ENCODE measurements around the gene BNC2. TPM values are rescaled to one million over a fixed set of nuclear protein-coding genes. Genes with fewer than 3 reads are reported as not detected.

BNC2 gene
- total RNA-seq, 2 experiments from 2014 or later, result not detected

- no peaks in the 10 kb centered on the region for H3K9me3 ChIP-seq (ENCODE audit: low read length)
- H2AFZ ChIP-seq (ENCODE audit: low read length), result no peak overlapping the region
- ChIA-PET POLR2A (no interaction called here), CTCF (ENCODE audit: unreplicated experiment) (no interaction called here)
- no peaks in the 10 kb centered on the region for H3K4me1 ChIP-seq (ENCODE audit: insufficient read depth, low read length, poor library complexity, severe bottlenecking)
- no peak overlapping the region for H3K4me3 ChIP-seq (ENCODE audit: low read depth, low read length, poor library complexity, severe bottlenecking)
- no peaks in the 10 kb centered on the region for H3K9me2 ChIP-seq (ENCODE audit: insufficient read depth, low read length)
- no peak overlapping the region for H3K27ac ChIP-seq (ENCODE audit: low read depth, low read length, poor library complexity, severe bottlenecking)
- no peak overlapping the region for H3K4me2 ChIP-seq (ENCODE audit: low read length)
- no peak for DNase-seq (ENCODE audit: low spot score)
- H3K79me2 ChIP-seq (ENCODE audit: insufficient read depth, low read depth, low read length), result no peaks in the 10 kb centered on the region
- TF ChIP-seq CTCF (conservative IDR thresholded peaks at IDR 0.05; ENCODE audit: low read length) (no peak), EZH2phosphoT487 (IDR thresholded peaks at IDR 0.05; ENCODE audit: borderline replicate concordance, low read depth, low read length) (no peak)
- no peaks in the 10 kb centered on the region for H3K36me3 ChIP-seq (ENCODE audit: insufficient read depth, low read length)
- intact Hi-C loops (cut with micrococcal nuclease; ENCODE audit: unreplicated experiment), result no loop called here
- H4K20me1 ChIP-seq (ENCODE audit: insufficient read depth, low read length), result no peaks in the 10 kb centered on the region
- BruUV-seq (replicated peaks), result no TSS peak
These were observed 66.8 kb downstream of the BNC2 start for GRCh38 chr9:16803648-16804047.

- TF ChIP-seq CTCF (conservative IDR thresholded peaks at IDR 0.05; ENCODE audit: low read length) (no peak), EZH2phosphoT487 (IDR thresholded peaks at IDR 0.05; ENCODE audit: borderline replicate concordance, low read depth, low read length) (no peak)
- BruUV-seq (replicated peaks), result no TSS peak
- Histone ChIP-seq H3K9me2 (ENCODE audit: insufficient read depth, low read length) (no peaks in the 10 kb centered on the region), H3K36me3 (ENCODE audit: insufficient read depth, low read length) (no peaks in the 10 kb centered on the region), H4K20me1 (ENCODE audit: insufficient read depth, low read length) (no peaks in the 10 kb centered on the region), H3K9me3 (ENCODE audit: low read length) (no peaks in the 10 kb centered on the region), H3K4me1 (ENCODE audit: insufficient read depth, low read length, poor library complexity, severe bottlenecking) (no peaks in the 10 kb centered on the region), H3K27ac (ENCODE audit: low read depth, low read length, poor library complexity, severe bottlenecking) (no peak overlapping the region), H3K4me3 (ENCODE audit: low read depth, low read length, poor library complexity, severe bottlenecking) (no peak overlapping the region), H3K4me2 (ENCODE audit: low read length) (no peak overlapping the region), H3K79me2 (ENCODE audit: insufficient read depth, low read depth, low read length) (no peaks in the 10 kb centered on the region), H2AFZ (ENCODE audit: low read length) (no peak overlapping the region)
- no peak for DNase-seq (ENCODE audit: low spot score)
- POLR2A ChIA-PET, result interaction anchor here (1.1 kb wide), 1 partner anchor 13 kb away, joined by 3 read pairs; no protein-coding TSS in a partner anchor
- CTCF ChIA-PET (ENCODE audit: unreplicated experiment), result no interaction called here
- intact Hi-C loops (cut with micrococcal nuclease; ENCODE audit: unreplicated experiment), result no loop called here
These were observed 68.5 kb downstream of the BNC2 start for GRCh38 chr9:16801871-16802466.

- no TSS peak for BruUV-seq (replicated peaks)
- H3K4me3 ChIP-seq (ENCODE audit: low read depth, low read length, poor library complexity, severe bottlenecking), result no peak overlapping the region
- ChIA-PET POLR2A (no interaction called here), CTCF (ENCODE audit: unreplicated experiment) (no interaction called here)
- no peaks in the 10 kb centered on the region for H3K9me3 ChIP-seq (ENCODE audit: low read length)
- H3K9me2 ChIP-seq (ENCODE audit: insufficient read depth, low read length), result no peaks in the 10 kb centered on the region
- intact Hi-C loops (cut with micrococcal nuclease; ENCODE audit: unreplicated experiment), result no loop called here
- no peaks in the 10 kb centered on the region for H3K79me2 ChIP-seq (ENCODE audit: insufficient read depth, low read depth, low read length)
- H3K4me1 ChIP-seq (ENCODE audit: insufficient read depth, low read length, poor library complexity, severe bottlenecking), result no peaks in the 10 kb centered on the region
- no peaks in the 10 kb centered on the region for H4K20me1 ChIP-seq (ENCODE audit: insufficient read depth, low read length)
- TF ChIP-seq EZH2phosphoT487 (IDR thresholded peaks at IDR 0.05; ENCODE audit: borderline replicate concordance, low read depth, low read length) (no peak), CTCF (conservative IDR thresholded peaks at IDR 0.05; ENCODE audit: low read length) (no peak)
- H3K4me2 ChIP-seq (ENCODE audit: low read length), result no peak overlapping the region
- H2AFZ ChIP-seq (ENCODE audit: low read length), result no peak overlapping the region
- no peaks in the 10 kb centered on the region for H3K36me3 ChIP-seq (ENCODE audit: insufficient read depth, low read length)
- no peak for DNase-seq (ENCODE audit: low spot score)
- no peak overlapping the region for H3K27ac ChIP-seq (ENCODE audit: low read depth, low read length, poor library complexity, severe bottlenecking)
These were observed 74.1 kb downstream of the BNC2 start for GRCh38 chr9:16796304-16796825.

Data from OCI-LY7 (cell line).